HG02610 (cell line): ENCODE measurements around the gene RCCD1.

Experiments
- ATAC-seq: cut with Tn5 transposase; IDR thresholded peaks from one replicate; pipeline ENCODE4 v1.9.1; 2021; ENCODE audit warnings: mild to moderate bottlenecking, moderate library complexity; ENCODE audit not compliant: unreplicated experiment

The RCCD1 gene

GRCh38 chr15:90962021-90962420, 7.3 kb downstream of the RCCD1 start:
- no peak for ATAC-seq

- no peak for ATAC-seq
Measured at GRCh38 chr15:90966262-90966661, 11.6 kb downstream of the RCCD1 start.

- no peak for ATAC-seq
Measured at GRCh38 chr15:90967206-90967605, 12.5 kb downstream of the RCCD1 start.

- no peak for ATAC-seq
Measured at GRCh38 chr15:90968434-90968833, 13.8 kb downstream of the RCCD1 start.

- ATAC-seq = no peak
Measured at GRCh38 chr15:90970274-90970673, 15.6 kb downstream of the RCCD1 start.

- no peak for ATAC-seq
Measured at GRCh38 chr15:90972133-90972532, 17.4 kb downstream of the RCCD1 start.

GRCh38 chr15:90974216-90974615, 19.5 kb downstream of the RCCD1 start:
- ATAC-seq = no peak

- ATAC-seq = no peak
Measured at GRCh38 chr15:90979582-90979981, 24.9 kb downstream of the RCCD1 start.

- ATAC-seq = peak; percentile 78
Measured at GRCh38 chr15:90981681-90982080, 27.0 kb downstream of the RCCD1 start.

GRCh38 chr15:90982135-90982534, 27.5 kb downstream of the RCCD1 start:
- ATAC-seq = peak; percentile 68

GRCh38 chr15:90986790-90987507, 32.3 kb downstream of the RCCD1 start:
- ATAC-seq = no peak

- no peak for ATAC-seq
Measured at GRCh38 chr15:90987561-90988141, 33.0 kb downstream of the RCCD1 start.

GRCh38 chr15:90988296-90988695, 33.6 kb downstream of the RCCD1 start:
- peak; percentile 18 for ATAC-seq

- peak; percentile 18 for ATAC-seq
Measured at GRCh38 chr15:90989040-90989768, 34.5 kb downstream of the RCCD1 start.

GRCh38 chr15:90990446-90990845, 35.8 kb downstream of the RCCD1 start:
- ATAC-seq = no peak

GRCh38 chr15:90991587-90992285, 37.1 kb downstream of the RCCD1 start:
- no peak for ATAC-seq

GRCh38 chr15:90994059-90994416, 39.4 kb downstream of the RCCD1 start:
- ATAC-seq = peak; percentile 11

- peak; percentile 95 for ATAC-seq
Measured at GRCh38 chr15:90994417-90995311, 40.0 kb downstream of the RCCD1 start, which contains the start of gene PRC1. PRC1 (minus strand) TSS chr15:90994535; CDS start chr15:90994417, 118 bp downstream.

- ATAC-seq = no peak
Measured at GRCh38 chr15:90998737-90999136, 44.1 kb downstream of the RCCD1 start.

GRCh38 chr15:91001209-91001608, 46.5 kb downstream of the RCCD1 start:
- no peak for ATAC-seq
